Cardiac muscle cell (in vitro differentiated cells and primary cell): ENCODE measurements around the gene NDRG2. TPM values are rescaled to one million over a fixed set of nuclear protein-coding genes. Genes with fewer than 3 reads are reported as not detected.

ENCODE experiments used
- DNase-seq, 2 donors: peaks; one replicate each; pipeline versions ENCODE4 v3.0.0 to v3.0.0-alpha.2; 2010 to 2017; ENCODE audit warnings: low read depth in 1 of 2, low spot score in 1 of 2
- H3K27ac ChIP-seq: fragments of 200-600 bp; sonication (generic); 2 replicates; pipeline ENCODE4 v1.5.1; 2016
- H3K27me3 ChIP-seq: fragments of 200-600 bp; sonication (generic); 2 replicates; pipeline ENCODE4 v1.6.0; 2016; ENCODE audit warnings: control low read depth
- H3K36me3 ChIP-seq: fragments of 200-600 bp; sonication (generic); 2 replicates; pipeline ENCODE4 v1.5.1; 2016; ENCODE audit warnings: control low read depth
- H3K4me1 ChIP-seq: fragments of 200-600 bp; sonication (generic); 2 replicates; pipeline ENCODE4 v1.8.1; 2017; ENCODE audit warnings: low read depth, mild to moderate bottlenecking, mixed run types
- H3K4me3 ChIP-seq: fragments of 200-600 bp; sonication (generic); 2 replicates; pipeline ENCODE4 v1.5.1; 2016; ENCODE audit warnings: mild to moderate bottlenecking
- H3K9me3 ChIP-seq: fragments of 200-600 bp; sonication (generic); 2 replicates; pipeline ENCODE4 v1.5.1; 2017; ENCODE audit warnings: low read depth, mild to moderate bottlenecking, control low read depth
- CTCF ChIP-seq: IDR thresholded peaks from 2 replicates; pipeline ENCODE4 v1.5.1; 2012; ENCODE audit warnings: low read depth, mild to moderate bottlenecking, low read length
- polyA plus RNA-seq: library from polyadenylated mRNA; unstranded; fragments of >200 nt; fragmentation: Nextera tagmentation; extraction: Ambion mirVana; gene quantifications from 2 replicates; pipeline ENCODE4 v1.2.1, GENCODE V29; 2016
- total RNA-seq: library from RNA; depleted of rRNA; stranded (reverse); fragments of >200 nt; gene quantifications from 2 replicates; pipeline ENCODE4 v1.2.3, GENCODE V29; 2016

NDRG2 gene
- total RNA-seq, result 218 and 234 TPM in 2 replicates
- 386 and 423 TPM in 2 replicates for polyA plus RNA-seq

GRCh38 chr14:21024585-21025370, at the start of gene NDRG2:
TSS of gene NDRG2 (minus strand) at chr14:21025061. CDS start at chr14:21023315, 1,746 bp downstream.
- peak within 1 kb of the TSS; percentile 65 for H3K4me3 ChIP-seq
- peak; percentile 75 to 96 for DNase-seq
- H3K27ac ChIP-seq, result peak within 1 kb of the TSS; percentile 92
- H3K9me3 ChIP-seq, result no peaks in the 10 kb centered on the region
- peaks cover 35% of the 10 kb centered on the region for H3K4me1 ChIP-seq
- H3K27me3 ChIP-seq, result no peaks in the 10 kb centered on the region
- no peak for TF ChIP-seq CTCF
- H3K36me3 ChIP-seq, result peaks cover 10% of the 10 kb centered on the region

GRCh38 chr14:21073921-21074320, 49.1 kb upstream of the NDRG2 start:
- peaks cover 8% of the 10 kb centered on the region for H3K4me1 ChIP-seq
- H3K4me3 ChIP-seq, result no peak overlapping the region
- H3K27ac ChIP-seq, result no peak overlapping the region
- H3K36me3 ChIP-seq, result peaks cover 26% of the 10 kb centered on the region
- H3K27me3 ChIP-seq, result no peaks in the 10 kb centered on the region
- no peak for TF ChIP-seq CTCF
- DNase-seq, result no peak
- no peaks in the 10 kb centered on the region for H3K9me3 ChIP-seq

- no peak for DNase-seq
- peaks cover 18% of the 10 kb centered on the region for H3K36me3 ChIP-seq
- H3K4me1 ChIP-seq, result peaks cover 8% of the 10 kb centered on the region
- H3K27me3 ChIP-seq, result no peaks in the 10 kb centered on the region
- no peak overlapping the region for H3K27ac ChIP-seq
- no peak for TF ChIP-seq CTCF
- no peak overlapping the region for H3K4me3 ChIP-seq
- no peaks in the 10 kb centered on the region for H3K9me3 ChIP-seq
These were observed 48.0 kb upstream of the NDRG2 start for GRCh38 chr14:21072781-21073339.

- H3K4me3 ChIP-seq, result peak overlapping the region; percentile 85
- TF ChIP-seq CTCF, result no peak
- H3K36me3 ChIP-seq, result peaks cover 14% of the 10 kb centered on the region
- no peaks in the 10 kb centered on the region for H3K9me3 ChIP-seq
- peak overlapping the region; percentile 77 for H3K27ac ChIP-seq
- H3K4me1 ChIP-seq, result peaks cover 8% of the 10 kb centered on the region
- H3K27me3 ChIP-seq, result no peaks in the 10 kb centered on the region
- peak in 1 of 2 donors; percentile 77 for DNase-seq
These were observed 47.2 kb upstream of the NDRG2 start for GRCh38 chr14:21072031-21072473.

- Histone ChIP-seq H3K9me3 (no peaks in the 10 kb centered on the region), H3K27ac (peak overlapping the region; percentile 77), H3K4me3 (peak overlapping the region; percentile 85), H3K27me3 (no peaks in the 10 kb centered on the region), H3K36me3 (peaks cover 10% of the 10 kb centered on the region), H3K4me1 (peaks cover 8% of the 10 kb centered on the region)
- no peak for TF ChIP-seq CTCF
- DNase-seq, result peak; percentile 84 to 94
These were observed 46.6 kb upstream of the NDRG2 start for GRCh38 chr14:21071225-21072030.
